GM19467 (cell line): Measurements from ENCODE around the gene TDRD12.

Experiments
- ATAC-seq: cut with Tn5 transposase; IDR thresholded peaks from one replicate; pipeline ENCODE4 v1.9.1; 2021; ENCODE audit warnings: mild to moderate bottlenecking, moderate library complexity; ENCODE audit not compliant: unreplicated experiment

TDRD12 gene

DNA sequence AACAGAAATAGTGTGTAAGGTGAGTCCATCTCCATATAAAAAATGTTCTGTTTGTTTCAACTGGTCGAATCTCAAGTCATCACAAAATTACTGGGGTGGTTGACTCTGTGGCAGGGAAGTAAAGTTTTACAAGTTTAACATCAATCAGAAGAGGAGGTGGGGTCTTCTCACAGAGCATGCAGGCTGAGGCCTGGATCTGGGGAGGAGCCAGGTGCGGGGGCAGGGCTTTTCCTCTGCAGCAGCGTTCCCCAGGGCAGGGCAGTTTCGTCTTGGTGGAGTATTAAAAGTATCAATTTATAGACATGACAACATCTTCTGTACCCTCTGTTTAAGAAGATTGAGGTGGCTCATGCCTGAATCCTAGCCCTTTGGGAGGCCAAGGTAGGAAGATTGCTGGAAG, 81.2 kb downstream of the TDRD12 start:
- no peak for ATAC-seq

DNA sequence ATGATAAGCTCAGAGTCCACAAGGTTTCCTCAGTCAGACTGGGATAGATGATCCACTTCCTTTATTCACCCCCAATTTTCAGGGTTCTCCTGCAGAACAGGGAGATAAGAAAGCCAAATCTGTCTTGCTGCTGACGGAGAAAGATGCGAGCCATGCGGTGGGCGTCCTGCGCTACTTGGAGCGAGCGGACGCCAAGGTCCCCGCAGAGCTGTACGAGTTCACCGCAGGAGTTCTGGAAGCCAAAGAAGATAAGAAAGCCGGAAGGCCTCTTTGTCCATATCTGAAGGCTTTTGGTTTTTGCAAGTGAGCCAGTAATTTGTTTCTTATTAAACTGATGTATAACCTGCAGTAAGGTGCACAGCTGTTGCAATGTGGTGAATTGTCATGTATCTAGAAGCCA, 83.3 kb downstream of the TDRD12 start:
- ATAC-seq = no peak

DNA sequence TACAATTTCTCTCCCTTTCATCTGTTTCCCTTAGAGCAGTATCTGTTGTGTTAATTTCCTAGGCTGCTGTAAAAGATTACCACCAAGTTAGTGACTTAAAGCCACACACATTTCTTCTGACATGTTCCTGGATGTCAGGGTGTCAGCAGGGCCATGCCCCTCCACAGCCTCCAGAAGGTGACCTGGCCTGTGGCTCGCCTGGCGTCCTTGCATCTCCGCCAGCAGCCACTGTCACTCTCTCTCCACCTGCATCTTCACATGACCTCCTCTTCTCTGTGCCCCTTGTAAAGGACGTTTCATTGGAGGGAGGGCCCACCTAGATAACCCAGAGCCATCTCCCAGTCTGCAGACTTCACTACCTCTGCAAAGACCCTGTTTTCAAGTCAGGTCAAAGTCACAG, 88.7 kb downstream of the TDRD12 start:
- no peak for ATAC-seq

DNA sequence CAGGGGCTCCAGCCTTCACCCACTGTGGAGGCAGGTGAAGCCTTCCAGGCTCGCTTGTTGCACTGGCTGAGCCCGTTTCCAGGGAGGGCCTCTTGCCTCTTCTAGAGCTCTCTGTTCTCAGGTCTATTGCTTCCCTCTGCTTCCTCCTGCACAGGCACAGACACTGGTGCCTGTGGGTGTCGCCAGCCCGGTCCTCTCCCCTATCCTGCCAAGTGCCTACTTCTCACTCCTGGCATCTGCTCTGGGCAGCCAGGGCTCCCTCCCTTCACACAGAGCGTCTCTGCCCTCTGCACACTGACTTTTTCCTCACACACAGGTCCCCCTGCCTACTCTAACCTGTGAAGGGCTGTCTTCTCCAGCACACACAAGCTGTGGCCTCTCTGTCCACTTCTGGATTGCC, 89.7 kb downstream of the TDRD12 start:
- no peak for ATAC-seq

DNA sequence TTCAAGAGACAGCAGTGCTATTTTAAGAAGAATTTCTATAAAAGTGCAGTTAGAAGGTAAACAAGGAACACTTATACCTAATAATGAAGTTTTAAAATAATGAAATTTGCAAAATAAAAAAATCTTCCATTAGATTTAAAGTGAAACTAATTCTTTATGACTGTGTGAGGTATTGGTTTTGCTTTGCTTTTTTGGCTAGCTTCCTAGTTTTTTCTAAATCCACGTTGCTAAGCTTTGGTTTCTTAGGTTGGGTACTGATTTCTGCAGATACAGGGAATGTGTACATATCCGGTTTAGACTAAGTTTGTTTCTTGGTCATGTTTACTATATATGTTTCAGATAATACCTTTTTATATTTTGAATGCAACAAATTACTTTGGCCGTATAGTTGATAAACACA, 90.2 kb downstream of the TDRD12 start:
- ATAC-seq = no peak

DNA sequence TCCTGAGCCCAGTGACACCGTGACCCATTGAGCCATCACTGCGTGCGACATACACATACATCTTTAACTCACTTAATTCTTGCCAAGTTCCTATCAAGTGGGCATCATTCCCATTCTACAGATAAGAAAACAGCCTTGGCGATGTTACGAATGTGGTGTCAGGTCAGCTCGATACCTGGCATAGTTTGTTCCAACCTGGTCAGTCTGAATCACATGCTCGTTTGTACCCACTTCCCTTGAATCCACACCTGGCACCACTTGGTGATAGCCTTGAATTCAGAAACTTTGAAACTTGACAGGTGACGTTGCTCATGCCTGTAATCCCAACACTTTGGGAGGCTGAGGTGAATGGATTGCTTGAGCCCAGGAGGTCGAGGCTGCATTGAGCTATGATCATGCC, 90.9 kb downstream of the TDRD12 start:
- ATAC-seq = no peak

DNA sequence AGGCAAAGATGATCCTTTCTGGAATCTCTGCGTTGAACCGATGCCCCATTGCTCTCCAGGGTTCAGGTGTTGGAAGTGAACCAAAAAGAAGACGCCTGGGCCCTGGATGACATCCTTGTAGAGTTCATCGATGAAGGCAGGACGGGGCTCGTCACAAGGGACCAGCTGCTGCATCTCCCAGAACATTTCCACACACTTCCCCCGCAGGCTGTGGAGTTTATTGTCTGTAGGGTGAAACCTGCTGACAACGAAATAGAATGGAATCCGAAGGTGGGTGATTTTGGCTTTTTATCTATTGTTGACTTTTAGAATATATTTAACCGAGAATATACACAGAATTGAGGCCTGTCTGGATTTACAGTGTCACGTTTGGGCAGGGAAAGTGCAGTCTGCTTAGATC, 91.6 kb downstream of the TDRD12 start:
- no peak for ATAC-seq

DNA sequence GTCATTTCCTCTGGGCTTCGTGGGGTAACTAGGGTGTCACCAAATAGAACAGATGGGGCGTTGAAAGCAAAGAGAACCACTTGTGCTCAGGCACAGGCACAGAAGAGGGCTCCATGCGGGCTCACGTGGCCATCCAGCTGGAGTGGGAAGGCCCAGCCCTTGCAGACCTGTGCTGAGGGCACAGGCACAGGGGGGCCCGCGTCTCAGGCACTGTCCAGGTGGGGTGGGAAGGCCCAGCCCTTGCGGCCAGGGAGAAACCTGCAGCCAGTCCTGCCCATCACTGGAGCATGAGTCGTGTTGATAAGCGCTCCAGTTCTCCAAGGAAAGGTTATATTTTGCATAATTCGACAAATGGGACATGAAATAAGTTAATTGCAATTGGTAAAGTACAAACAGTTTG, 92.5 kb downstream of the TDRD12 start:
- ATAC-seq = no peak

DNA sequence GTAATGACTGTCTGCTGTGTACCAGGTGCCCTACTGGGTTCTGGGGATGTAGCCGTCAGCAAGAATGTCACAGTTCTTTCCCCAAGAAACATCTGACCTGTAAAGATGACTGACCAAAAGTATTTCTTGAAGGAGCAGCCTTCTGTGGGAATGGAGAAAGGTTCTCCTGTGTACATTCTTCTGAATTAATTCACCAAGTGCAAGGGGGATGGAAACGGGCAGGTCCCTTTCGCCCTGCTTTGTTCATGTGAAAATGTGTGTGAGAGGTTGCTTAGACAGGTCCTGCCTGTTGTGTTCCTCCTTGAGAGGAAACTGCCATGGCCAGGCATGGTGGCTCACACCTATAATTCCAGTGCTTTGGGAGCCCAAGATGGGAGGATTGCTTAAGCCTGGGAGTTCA, 93.0 kb downstream of the TDRD12 start:
- ATAC-seq = no peak

DNA sequence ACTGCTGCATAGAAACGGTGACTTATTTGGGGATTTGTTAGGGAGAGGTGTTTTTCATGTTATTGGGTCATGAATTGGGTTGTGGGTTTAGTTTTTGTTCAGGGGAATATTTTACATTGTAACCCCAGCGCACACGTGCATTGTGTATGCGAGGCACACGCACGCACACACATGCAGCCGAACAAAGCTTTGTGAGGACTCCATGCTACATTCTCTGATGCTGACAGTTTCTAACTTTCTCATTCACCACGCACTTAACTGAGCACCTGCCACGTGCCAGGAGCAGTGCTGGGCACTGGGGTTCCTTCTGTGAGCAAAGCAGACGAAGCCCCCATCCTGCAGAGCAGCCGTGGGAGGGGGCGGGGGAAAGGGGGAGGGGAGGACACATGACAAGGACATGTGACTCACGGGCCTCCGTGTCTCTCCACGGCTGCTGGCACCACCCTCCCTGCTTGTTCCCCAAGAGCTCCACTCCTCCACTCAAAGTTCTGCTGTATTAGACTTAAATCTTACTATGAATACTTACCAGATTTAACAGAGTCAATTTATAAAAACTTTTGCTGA, 94.4 kb downstream of the TDRD12 start:
- no peak for ATAC-seq

DNA sequence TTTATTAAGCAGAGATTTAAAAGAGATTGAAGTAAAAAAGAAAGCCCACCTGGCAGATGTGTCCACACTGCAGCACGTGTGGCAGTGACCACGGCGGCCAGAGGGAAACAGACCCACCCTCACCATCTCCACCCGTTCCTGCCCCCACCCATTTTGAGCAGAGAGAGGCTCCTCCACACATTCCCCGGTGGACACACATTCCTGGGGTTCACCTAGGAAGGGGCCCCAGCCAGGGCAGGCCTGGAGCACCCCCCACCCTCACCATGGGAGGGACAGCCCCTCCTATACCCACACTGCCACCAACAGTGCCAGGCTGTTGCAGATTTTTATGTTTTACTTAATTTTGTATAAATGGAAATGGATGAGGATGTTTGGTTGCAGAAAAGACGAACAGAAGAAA, 95.1 kb downstream of the TDRD12 start:
- ATAC-seq = no peak

DNA sequence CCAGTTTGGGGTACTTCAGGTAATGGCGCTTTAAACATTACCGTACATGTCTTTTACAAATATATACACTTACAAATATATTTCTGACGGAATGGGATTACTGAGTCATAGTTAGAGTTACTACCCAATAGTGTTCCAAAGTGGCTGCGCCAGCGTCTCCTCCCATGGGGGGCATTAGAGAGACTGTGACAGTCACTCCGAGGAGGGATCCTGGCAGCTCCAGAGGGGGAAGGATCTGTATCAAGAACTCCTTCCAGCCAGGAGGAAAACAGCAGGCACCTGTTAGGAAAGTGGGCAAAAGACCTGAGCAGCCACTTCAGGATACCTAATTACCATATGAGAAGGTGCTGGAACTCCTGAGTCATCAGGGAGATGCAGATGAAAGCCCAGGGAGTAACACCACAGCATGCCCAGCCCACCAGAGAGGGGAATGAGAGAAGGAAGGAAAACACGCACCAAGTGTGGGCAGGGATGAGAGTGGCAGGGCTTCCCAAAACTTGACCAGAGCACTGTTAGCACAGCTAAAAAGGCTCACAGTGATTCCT, 97.1 kb downstream of the TDRD12 start:
- ATAC-seq = no peak

DNA sequence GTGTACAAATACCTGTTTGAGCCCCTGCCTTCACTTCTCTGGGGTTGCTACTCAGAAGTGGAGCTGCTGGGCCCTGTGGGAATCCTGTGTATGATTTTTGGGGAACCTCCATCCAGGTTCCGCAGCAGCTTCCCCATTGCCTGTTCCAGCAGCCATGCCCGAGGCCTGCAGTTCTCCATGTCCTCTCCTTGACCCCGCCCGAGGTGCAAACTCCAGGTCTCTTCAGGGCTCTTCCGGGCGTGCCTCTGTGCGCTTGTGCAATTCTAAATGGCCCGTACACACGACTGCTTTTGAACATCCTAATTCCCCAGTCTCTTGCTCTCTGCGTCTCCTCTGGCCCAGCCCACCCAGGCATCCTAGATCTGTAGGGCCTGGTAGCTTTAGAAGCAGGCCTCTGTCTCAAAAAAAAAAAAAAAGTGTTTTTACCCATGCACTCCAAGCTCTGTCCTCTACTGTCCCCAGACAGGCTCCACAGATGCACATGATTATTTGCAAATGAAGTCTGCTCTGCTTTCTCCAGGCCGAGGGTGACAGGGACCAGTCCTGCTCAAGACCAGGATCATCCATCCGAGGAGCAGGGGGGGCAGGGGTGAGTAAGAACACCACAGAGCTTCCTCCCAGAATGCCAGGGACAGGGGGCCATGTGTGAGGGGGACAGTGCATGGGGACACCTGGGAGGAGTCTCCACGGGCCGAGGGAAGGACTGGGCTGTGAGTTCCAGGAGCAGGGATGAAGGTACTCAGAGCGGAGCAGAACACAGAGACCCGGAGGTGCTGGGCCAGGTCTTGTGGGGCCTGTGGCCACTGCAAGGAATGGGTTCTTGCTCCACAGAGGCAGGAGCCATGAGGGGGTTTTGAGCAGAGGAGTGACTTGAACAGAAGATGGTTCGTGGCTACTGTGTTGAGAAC, 98.3 kb downstream of the TDRD12 start:
- no peak for ATAC-seq

DNA sequence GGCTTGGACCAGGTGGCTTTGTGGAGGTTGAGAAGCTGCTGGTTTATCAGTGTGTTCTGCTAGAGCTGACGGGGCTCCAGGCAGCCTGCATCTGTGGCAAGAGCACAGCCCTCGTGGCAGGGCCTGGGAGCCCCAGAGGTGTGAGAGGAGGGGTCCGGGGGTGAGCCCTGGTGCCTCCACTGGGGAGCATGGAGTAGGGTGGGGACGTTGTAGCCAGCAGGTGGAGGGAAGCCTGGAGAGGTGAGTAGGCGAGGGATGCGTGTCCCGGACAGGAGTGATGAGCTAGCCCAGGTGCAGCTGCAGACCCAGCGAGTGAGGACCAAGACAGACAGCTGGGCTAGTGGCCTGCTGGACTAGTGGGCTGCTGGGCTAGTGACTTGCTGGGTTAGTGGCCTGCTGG, 99.0 kb downstream of the TDRD12 start:
- no peak for ATAC-seq

DNA sequence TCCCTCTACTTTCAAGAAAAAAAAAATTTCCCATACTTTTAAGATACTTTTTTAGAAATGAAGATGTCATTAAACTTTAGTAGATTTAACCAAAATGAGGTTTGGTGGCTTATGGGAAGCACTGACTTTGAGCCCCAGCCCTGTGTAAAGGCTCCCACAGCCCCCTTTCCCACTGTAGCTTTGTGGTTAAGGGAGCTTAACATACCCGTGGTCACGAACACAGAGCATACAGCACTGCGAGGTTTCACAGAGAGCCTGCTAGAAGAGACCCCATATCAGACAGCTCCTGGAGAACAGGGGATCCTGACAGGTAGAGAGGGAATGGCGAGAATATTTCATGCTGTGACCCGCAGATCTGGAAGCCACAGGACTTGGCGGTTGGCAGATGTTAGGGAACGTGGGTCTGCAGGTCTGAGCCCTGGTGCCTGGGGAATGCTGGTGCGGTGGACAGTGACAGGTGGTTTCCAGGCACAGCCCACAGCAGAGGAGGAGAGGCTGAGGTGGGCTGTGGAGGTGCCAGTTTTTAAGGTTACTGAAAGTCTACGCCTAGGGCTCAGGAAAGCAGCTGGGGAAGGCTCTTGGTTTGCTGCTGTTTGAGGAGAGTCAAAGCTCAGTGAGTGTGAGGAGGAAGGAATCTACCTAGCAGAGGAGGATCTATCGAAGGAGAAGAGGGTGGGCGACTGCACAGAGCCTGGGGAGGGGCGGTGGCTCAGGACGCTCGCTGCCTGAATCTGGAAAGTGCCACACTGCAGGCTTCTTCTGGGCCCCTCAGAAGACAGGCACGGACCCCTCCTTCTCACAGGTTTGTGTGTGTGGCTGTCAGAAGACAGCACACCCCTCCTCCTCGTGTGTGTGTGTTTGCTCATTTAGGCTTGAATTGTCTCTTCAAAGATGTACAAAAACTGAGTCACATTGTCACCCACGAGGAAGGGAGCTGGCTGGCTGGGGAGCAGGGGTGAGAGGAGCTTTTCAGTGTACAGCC, 100.1 kb downstream of the TDRD12 start:
- no peak for ATAC-seq

DNA sequence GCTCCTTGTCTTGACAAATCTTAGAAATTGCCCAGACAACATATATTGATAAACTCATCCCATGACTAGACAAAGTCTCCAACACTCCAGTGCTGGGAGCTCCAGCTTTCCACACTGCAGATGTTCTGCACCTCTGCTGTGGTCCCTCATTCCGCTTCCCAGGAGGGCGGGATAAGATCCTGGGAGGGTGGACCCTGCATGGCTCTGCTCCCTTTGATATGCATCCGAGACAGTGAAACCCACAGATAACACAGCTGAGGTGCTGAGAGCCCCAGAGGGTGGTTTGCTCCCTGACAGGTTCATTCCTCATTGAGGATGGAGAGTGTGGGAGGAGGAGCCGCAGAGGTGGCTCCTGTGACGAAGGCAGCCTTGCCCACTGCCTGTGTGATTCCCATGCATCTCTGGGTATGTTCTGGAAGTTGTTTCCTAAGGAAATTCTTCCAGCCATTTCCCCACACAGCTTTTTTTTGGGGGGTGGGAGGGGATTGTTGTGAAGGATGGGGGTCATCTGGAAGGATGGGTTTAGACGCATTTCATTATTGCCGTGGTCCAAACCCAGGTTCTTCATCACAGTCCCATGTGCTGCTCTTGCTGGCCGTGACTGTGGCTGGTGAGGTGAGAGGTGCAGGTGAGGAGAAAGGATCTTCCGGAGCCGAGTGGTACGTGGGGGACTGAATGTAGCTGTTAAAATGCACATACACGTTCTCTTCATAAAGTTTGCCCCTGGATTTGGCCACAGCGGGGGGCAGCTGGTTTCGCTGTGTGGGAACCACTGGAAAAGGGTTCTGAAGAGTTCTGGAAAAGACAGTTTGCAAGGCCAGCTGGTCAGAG, 103.6 kb downstream of the TDRD12 start:
- ATAC-seq = no peak

DNA sequence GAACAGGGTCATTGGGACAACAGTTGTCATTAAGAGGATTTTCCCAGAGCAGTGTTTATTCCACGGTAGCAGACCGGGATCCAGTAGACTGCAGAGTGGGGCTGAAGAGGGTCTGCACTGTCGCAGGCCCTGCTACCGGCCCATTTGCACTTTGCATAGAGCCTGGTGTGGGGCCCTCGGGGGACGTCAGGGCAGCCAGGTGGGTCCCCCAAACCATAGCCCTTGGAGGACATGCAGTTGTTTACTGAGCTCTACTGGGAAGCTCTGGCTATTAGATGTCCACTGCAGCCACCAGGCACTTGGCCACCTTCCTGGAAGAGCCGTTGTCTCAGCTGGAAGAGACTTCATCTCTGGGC, 104.2 kb downstream of the TDRD12 start:
- ATAC-seq = no peak

DNA sequence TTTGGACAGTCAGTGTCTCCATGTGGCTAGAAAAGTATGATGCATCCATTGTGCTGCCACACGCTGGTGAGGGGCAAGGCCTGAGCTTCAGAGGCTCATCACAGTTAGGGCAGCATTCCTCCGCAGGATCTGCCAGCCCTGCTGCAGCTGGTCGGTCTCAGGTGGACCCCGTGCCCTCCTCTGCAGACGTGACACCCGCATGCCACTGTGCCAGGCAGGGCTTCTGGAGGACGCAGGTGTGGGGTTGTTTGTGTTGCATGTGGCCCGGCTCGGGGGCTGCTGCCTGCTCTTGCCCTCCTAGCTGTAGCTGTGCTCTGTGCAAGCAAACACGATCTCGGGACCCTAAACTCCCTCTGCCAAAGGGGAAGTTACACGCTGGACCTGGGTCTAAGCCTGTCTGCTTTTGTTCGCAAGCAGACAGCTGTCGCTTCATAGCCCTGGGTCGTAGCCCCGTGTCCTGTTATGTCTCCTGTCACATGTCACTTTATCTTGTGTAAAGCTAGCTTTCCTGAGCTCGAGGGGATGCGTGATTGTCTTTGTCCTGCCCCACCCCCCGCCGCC, 104.7 kb downstream of the TDRD12 start:
- no peak for ATAC-seq

DNA sequence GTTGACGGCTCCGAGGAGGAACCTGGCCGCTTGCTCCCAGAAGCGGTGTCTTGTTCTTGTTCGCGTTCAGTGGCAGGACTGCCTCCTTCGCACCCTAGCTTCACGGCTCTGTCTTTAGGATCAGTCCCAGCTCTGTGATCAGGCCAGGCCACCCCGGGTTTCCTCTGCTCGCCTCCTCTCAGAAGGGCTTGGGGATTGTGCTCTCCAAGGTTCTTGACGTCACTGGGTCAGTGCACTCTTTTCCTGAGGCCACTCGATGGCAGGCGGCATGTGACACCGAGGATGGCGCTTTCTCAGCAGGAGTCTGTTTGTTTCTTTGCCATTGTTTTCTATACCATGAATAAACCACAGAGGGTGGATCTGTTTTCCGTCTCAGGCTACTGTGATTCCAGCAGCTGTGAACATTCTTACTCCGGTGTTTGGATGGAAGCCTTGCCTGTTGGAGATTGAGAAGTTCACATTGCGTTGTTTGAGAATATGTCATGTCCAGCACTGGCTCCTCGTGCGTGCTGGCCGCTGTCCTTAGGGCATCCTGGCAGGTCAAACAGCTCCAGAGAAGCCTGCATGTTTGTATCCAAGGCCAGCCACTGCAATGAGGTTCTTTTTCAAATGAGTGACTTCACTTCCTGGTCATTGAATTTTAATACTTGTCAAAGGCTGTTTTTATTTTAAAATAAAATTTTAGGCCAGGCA, 105.5 kb downstream of the TDRD12 start:
- no peak for ATAC-seq

DNA sequence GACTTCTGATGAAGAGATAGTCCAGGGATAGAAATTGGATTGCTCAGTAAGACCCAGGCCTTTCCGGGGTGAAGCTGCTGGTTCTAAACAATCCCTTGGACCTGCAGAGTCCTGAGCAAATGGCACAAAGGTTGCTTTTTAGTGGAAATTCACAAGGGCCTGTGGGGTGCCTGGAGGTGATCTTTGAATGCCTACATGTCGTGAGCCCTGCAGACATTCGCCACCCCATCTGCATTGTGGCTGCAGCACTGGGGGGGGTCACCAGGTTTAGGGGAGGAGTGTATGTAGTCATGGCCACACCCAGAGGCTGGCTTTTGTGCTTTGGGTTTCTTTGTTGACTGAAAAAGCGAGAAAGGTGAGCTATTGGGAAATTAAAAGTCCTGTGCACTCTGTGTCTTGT, 108.6 kb downstream of the TDRD12 start:
- no peak for ATAC-seq
